Neural cell (in vitro differentiated cells): ENCODE measurements around the gene RNF44.

Experiments
- MXI1 ChIP-seq: fragments of 450-650 bp; conservative IDR thresholded peaks from 2 replicates; pipeline ENCODE4 v1.6.1; 2014; ENCODE audit warnings: antibody characterized with exemption, mild to moderate bottlenecking; ENCODE audit not compliant: poor library complexity, severe bottlenecking
- POLR2AphosphoS5 ChIP-seq: IDR thresholded peaks from 2 replicates; pipeline ENCODE4 v1.6.1; 2012
- RAD21 ChIP-seq: fragments of 450-650 bp; conservative IDR thresholded peaks from 2 replicates; pipeline ENCODE4 v1.6.1; 2014; ENCODE audit warnings: antibody characterized with exemption, mild to moderate bottlenecking, moderate library complexity
- SMC3 ChIP-seq: fragments of 450-650 bp; conservative IDR thresholded peaks from 2 replicates; pipeline ENCODE4 v1.6.1; 2014; ENCODE audit warnings: antibody characterized with exemption, mild to moderate bottlenecking, moderate library complexity; ENCODE audit not compliant: poor library complexity
- TF ChIP-seq, protein P1 (sequence below): fragments of 450-650 bp; IDR thresholded peaks from 2 replicates; pipeline ENCODE4 v1.5.1; 2014; ENCODE audit warnings: antibody characterized with exemption, mild to moderate bottlenecking, moderate library complexity; ENCODE audit not compliant: poor library complexity, severe bottlenecking
- TF ChIP-seq, protein P2 (sequence below): IDR thresholded peaks from 2 replicates; pipeline ENCODE4 v1.6.1; 2012; ENCODE audit warnings: borderline replicate concordance

DNA sequence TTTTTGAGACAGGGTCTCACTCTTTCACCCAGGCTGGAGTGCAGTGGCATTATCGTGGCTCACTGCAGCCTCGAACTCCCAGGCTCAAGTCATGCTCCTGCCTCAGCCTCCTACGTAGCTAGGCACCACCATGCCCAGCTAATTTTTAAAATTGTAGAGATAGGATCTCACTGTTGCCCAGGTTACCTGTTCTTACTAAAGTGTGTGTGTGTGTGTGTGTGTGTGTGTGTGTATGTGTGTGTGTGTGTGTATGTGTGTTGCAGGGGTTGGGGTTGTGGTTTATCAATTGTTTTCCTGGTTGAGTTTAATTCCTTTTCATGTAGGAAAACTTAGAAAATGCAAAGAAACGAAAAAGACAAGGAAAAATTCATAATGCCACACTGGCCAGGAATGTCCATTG lies 21.8 kb downstream of the RNF44 start:
- TF ChIP-seq, protein P1, sequence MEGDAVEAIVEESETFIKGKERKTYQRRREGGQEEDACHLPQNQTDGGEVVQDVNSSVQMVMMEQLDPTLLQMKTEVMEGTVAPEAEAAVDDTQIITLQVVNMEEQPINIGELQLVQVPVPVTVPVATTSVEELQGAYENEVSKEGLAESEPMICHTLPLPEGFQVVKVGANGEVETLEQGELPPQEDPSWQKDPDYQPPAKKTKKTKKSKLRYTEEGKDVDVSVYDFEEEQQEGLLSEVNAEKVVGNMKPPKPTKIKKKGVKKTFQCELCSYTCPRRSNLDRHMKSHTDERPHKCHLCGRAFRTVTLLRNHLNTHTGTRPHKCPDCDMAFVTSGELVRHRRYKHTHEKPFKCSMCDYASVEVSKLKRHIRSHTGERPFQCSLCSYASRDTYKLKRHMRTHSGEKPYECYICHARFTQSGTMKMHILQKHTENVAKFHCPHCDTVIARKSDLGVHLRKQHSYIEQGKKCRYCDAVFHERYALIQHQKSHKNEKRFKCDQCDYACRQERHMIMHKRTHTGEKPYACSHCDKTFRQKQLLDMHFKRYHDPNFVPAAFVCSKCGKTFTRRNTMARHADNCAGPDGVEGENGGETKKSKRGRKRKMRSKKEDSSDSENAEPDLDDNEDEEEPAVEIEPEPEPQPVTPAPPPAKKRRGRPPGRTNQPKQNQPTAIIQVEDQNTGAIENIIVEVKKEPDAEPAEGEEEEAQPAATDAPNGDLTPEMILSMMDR: no peak
- no peak for TF ChIP-seq POLR2AphosphoS5
- no peak for TF ChIP-seq RAD21
- no peak for TF ChIP-seq MXI1
- TF ChIP-seq, protein P2, sequence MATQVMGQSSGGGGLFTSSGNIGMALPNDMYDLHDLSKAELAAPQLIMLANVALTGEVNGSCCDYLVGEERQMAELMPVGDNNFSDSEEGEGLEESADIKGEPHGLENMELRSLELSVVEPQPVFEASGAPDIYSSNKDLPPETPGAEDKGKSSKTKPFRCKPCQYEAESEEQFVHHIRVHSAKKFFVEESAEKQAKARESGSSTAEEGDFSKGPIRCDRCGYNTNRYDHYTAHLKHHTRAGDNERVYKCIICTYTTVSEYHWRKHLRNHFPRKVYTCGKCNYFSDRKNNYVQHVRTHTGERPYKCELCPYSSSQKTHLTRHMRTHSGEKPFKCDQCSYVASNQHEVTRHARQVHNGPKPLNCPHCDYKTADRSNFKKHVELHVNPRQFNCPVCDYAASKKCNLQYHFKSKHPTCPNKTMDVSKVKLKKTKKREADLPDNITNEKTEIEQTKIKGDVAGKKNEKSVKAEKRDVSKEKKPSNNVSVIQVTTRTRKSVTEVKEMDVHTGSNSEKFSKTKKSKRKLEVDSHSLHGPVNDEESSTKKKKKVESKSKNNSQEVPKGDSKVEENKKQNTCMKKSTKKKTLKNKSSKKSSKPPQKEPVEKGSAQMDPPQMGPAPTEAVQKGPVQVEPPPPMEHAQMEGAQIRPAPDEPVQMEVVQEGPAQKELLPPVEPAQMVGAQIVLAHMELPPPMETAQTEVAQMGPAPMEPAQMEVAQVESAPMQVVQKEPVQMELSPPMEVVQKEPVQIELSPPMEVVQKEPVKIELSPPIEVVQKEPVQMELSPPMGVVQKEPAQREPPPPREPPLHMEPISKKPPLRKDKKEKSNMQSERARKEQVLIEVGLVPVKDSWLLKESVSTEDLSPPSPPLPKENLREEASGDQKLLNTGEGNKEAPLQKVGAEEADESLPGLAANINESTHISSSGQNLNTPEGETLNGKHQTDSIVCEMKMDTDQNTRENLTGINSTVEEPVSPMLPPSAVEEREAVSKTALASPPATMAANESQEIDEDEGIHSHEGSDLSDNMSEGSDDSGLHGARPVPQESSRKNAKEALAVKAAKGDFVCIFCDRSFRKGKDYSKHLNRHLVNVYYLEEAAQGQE: no peak
- no peak for TF ChIP-seq SMC3
